Adipocyte (in vitro differentiated cells): ENCODE measurements around the gene ADAMTS9.
A peak's percentile ranks its signal among the peaks of the same experiment; 100 is the strongest.

Experiments
- DNase-seq: peaks from one replicate; pipeline ENCODE4 v3.0.0-alpha.2; 2015; ENCODE audit warnings: low read depth
- H3K27me3 ChIP-seq: replicated peaks from 2 replicates; pipeline ENCODE4 v1.7.0; 2013; ENCODE audit warnings: mild to moderate bottlenecking, low read length, moderate library complexity; ENCODE audit not compliant: control insufficient read depth, insufficient read depth
- H3K36me3 ChIP-seq: 2 replicates; pipeline ENCODE4 v1.7.0; 2013; ENCODE audit warnings: low read length, mild to moderate bottlenecking, moderate library complexity; ENCODE audit not compliant: control insufficient read depth, insufficient read depth, severe bottlenecking
- H3K4me1 ChIP-seq: 2 replicates; pipeline ENCODE4 v1.7.0; 2013; ENCODE audit warnings: mild to moderate bottlenecking, low read length, moderate library complexity; ENCODE audit not compliant: control insufficient read depth, insufficient read depth
- H3K4me3 ChIP-seq: 2 replicates; pipeline ENCODE4 v1.7.0; 2013; ENCODE audit warnings: mild to moderate bottlenecking, low read length, moderate library complexity
- H3K9ac ChIP-seq: 2 replicates; pipeline ENCODE4 v1.7.0; 2013; ENCODE audit warnings: mild to moderate bottlenecking, low read length, moderate library complexity
- H3K9me3 ChIP-seq: 2 replicates; pipeline ENCODE4 v1.7.0; 2013; ENCODE audit warnings: mild to moderate bottlenecking, low read length, moderate library complexity; ENCODE audit not compliant: control insufficient read depth

The ADAMTS9 gene

DNA sequence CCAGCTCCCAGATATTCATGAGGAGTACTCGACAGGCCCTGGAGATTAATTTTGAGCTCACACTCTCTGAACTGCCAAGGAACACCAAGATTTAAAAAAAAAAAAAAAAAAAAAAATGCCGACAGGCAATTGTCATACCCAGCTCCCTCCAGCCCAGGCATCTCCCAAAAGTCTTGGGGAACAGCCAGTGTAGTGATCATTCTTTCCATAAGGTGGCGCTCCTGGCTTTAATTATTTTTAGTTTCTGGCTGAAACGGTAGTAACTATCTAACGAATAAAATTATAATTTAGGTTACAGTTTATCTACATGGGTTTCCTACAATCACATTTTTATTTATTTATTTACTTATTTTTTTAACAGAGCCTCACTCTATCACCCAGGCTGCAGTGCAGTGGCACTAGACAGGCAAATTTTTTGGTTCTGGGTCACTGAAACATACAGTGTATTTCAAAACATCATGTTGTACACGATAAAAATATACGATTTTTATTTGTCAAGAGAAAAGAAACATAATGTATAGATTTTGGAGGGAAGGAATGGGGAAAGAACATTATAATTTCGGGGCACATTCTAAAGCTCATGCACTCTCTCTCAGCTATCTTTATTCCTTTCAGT, 157.3 kb downstream of the ADAMTS9 start:
- no peak overlapping the region for H3K4me3 ChIP-seq
- H3K9ac ChIP-seq, result no peak overlapping the region
- peak; percentile 88 for DNase-seq
- no peaks in the 10 kb centered on the region for H3K9me3 ChIP-seq
- no peaks in the 10 kb centered on the region for H3K27me3 ChIP-seq
- H3K4me1 ChIP-seq, result peaks cover 10% of the 10 kb centered on the region
- H3K36me3 ChIP-seq, result peaks cover 7% of the 10 kb centered on the region

DNA sequence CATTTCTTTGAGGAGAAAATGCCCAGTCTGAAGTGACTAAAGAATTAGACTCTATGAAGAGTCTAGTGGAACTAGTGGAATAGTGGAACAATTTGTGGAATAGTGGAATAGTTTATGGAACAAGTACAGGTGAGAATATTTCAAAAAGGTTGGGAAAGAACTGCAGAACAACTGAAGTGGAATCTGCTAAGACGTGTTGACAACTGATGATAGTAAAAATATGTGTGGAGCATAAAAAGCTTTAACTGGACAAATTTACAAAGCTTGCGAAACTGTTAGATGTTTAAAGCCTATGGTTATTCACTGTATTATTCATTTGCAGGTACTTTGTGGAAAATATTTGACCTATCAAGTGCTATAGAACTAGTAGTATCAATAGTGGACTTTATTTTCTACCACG, 164.5 kb downstream of the ADAMTS9 start:
- no peak overlapping the region for H3K9ac ChIP-seq
- peaks cover 13% of the 10 kb centered on the region for H3K9me3 ChIP-seq
- H3K4me3 ChIP-seq, result no peak overlapping the region
- DNase-seq, result no peak
- H3K27me3 ChIP-seq, result no peaks in the 10 kb centered on the region
- H3K36me3 ChIP-seq, result peaks cover 24% of the 10 kb centered on the region
- peaks cover 8% of the 10 kb centered on the region for H3K4me1 ChIP-seq

DNA sequence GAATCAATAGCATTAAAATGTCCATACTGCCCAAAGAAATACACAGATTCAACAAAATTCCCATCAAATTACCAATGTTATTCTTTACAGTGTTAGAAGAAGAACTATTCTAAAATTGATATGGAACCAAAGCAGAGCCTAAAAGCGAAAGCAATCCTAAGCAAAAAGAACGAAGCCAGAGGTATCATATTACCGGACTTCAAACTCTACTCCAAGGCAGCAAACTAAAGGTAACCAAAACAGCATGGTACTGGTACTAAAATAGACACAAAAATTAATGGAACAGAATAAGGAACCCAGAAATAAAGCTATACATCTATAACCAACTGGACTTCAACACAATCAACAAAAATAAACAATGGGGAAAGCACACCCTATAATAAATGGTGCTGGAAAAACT, 167.5 kb downstream of the ADAMTS9 start:
- no peak overlapping the region for H3K4me3 ChIP-seq
- H3K36me3 ChIP-seq, result peaks cover 29% of the 10 kb centered on the region
- no peaks in the 10 kb centered on the region for H3K27me3 ChIP-seq
- DNase-seq, result peak; percentile 41
- H3K4me1 ChIP-seq, result peaks cover 8% of the 10 kb centered on the region
- H3K9ac ChIP-seq, result no peak overlapping the region
- peaks cover 13% of the 10 kb centered on the region for H3K9me3 ChIP-seq

DNA sequence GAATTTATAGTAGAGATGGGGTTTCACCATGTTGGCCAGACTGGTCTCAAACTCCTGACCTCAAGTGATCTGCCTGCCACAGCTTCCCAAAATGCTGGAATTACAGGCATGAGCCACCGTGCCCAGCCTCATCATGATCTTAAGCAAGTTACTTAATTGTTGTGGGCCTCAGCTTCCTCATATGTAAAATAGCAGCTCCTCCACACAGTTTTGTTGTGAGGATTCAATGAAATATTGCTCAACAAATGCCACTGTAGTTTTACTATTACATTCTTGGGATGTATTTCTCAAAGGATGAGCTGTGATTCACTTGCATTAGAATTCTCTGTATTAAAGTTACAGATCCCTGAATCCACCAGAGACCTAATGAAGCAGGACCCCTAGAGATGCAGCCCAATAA, 168.8 kb downstream of the ADAMTS9 start:
- Histone ChIP-seq H3K9me3 (peaks cover 13% of the 10 kb centered on the region), H3K27me3 (no peaks in the 10 kb centered on the region), H3K4me3 (no peak overlapping the region), H3K36me3 (peaks cover 31% of the 10 kb centered on the region), H3K9ac (no peak overlapping the region), H3K4me1 (peaks cover 8% of the 10 kb centered on the region)
- DNase-seq, result peak; percentile 70

DNA sequence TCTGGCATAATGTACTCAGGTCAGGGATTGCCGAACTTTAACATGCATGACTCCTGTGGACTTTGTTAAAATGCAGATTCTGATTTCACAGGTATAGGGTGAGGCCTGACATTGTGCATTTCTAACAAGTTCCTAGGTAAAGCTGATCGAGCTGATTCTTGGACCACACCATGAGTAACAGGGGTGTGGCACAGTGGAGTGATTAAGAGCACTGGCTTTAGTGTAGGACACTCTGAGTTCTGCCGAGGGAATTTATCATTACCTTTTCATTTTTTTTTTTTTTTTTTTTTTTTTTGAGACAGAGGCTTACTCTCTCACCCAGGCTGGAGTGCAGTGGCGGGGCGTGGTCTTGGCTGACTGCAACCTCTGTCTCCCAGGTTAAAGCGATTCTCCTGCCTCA, 169.3 kb downstream of the ADAMTS9 start:
- no peak for DNase-seq
- H3K27me3 ChIP-seq, result no peaks in the 10 kb centered on the region
- H3K4me3 ChIP-seq, result no peak overlapping the region
- H3K36me3 ChIP-seq, result peaks cover 31% of the 10 kb centered on the region
- H3K9ac ChIP-seq, result no peak overlapping the region
- peaks cover 8% of the 10 kb centered on the region for H3K4me1 ChIP-seq
- peaks cover 9% of the 10 kb centered on the region for H3K9me3 ChIP-seq

DNA sequence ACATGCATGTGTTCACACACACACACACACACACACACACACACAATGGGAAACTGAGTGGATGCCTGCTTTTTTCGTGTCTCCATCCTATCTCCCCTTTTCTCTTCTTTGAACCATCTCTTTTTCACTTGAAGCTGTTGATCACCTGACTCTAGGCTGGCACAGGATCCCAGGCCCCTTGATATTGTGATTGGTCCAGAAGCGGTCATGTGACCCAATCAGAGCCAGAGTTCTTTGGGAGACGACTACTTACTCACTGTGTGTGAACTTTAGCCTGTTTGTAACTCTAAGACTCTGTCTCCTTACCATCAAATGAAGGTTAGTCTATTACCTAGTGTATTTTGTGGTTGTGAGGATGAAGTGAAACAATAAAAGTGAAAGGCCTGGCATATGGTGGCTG, 172.9 kb downstream of the ADAMTS9 start:
- Histone ChIP-seq H3K4me3 (no peak overlapping the region), H3K36me3 (peaks cover 11% of the 10 kb centered on the region), H3K9ac (no peak overlapping the region), H3K4me1 (peaks cover 8% of the 10 kb centered on the region), H3K9me3 (no peaks in the 10 kb centered on the region), H3K27me3 (no peaks in the 10 kb centered on the region)
- no peak for DNase-seq

DNA sequence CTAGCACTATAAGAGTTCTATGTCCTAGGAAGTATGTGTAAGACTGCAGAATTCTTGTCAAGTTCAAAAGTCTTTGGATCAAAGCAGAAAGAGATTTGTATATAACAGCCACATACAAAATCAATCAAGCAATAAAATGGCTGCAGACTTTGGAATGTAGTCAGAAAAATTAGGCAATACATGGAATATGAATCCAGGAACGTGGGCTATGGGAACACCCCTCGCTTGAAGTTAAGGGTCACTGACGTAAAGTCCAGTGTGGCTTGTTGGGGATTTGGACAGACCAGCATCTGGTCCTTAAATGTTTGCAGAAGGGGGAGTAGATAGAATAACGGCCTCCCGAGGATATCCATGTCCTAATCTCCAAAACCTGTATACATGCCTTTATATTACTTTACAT, 178.6 kb downstream of the ADAMTS9 start:
- H3K9me3 ChIP-seq, result no peaks in the 10 kb centered on the region
- H3K4me1 ChIP-seq, result no peaks in the 10 kb centered on the region
- no peaks in the 10 kb centered on the region for H3K27me3 ChIP-seq
- H3K4me3 ChIP-seq, result no peak overlapping the region
- no peaks in the 10 kb centered on the region for H3K36me3 ChIP-seq
- DNase-seq, result peak; percentile 83
- no peak overlapping the region for H3K9ac ChIP-seq

DNA sequence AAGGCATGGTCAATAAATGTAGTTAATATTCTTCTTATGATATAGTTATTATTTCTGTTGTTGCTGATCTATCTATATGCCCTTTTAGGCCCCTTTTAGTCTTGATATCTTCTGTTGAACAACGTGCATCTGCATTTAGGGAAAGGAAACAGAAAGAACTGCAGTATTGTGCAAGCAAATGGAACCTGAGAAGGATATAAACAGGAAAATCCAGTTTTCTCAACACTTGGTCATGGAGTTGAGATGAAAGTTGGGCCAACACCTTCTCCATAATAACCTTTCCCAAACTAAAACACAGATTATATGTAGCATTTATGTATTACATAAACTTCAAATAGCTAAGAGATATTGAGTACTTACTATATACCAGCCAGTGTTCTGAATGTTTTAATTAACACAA, 179.7 kb downstream of the ADAMTS9 start:
- no peaks in the 10 kb centered on the region for H3K36me3 ChIP-seq
- H3K4me1 ChIP-seq, result no peaks in the 10 kb centered on the region
- H3K9ac ChIP-seq, result no peak overlapping the region
- no peaks in the 10 kb centered on the region for H3K27me3 ChIP-seq
- no peaks in the 10 kb centered on the region for H3K9me3 ChIP-seq
- H3K4me3 ChIP-seq, result no peak overlapping the region
- no peak for DNase-seq

DNA sequence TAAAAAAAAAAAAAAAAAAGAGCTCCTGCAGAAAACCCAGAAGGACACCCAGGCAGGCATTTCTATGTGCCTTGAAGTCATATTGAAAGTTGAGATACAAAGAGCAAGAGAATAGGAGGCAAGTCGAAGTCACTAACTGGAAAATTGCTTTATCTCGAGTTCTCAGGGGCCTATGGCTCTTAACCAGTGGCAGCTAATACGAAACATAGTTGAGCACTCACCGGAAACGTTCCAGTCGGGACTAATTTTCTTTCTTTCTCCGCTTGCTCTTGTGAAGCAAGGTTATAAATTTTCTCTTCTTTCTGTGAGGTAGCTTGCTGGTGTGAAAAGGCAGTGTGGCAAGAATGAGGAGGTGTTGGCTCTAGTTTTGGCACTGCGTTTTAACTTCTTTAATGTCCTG, 181.5 kb downstream of the ADAMTS9 start:
- H3K9me3 ChIP-seq, result no peaks in the 10 kb centered on the region
- H3K27me3 ChIP-seq, result no peaks in the 10 kb centered on the region
- H3K4me3 ChIP-seq, result no peak overlapping the region
- H3K4me1 ChIP-seq, result no peaks in the 10 kb centered on the region
- DNase-seq, result no peak
- no peaks in the 10 kb centered on the region for H3K36me3 ChIP-seq
- no peak overlapping the region for H3K9ac ChIP-seq

DNA sequence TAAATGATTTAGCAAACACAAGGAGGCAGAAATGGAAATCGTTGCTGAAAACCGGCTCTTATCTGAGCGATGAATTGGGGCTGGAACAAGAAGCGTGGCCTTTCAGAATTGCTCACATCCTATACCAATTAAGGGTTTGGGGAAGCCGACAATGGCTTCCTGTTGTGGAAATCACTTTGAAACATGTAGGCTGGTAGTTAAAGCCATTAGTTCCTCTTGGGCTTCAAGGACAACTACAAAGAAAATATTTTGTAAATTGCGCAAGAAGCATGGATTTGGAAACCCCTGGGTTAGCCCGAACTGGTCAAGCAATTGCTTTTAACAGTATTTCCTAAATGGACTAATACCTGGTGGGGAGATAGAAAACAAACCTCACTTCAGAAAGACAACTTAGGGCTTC, 182.4 kb downstream of the ADAMTS9 start:
- Histone ChIP-seq H3K4me3 (no peak overlapping the region), H3K9ac (no peak overlapping the region), H3K36me3 (no peaks in the 10 kb centered on the region), H3K9me3 (no peaks in the 10 kb centered on the region), H3K4me1 (no peaks in the 10 kb centered on the region), H3K27me3 (no peaks in the 10 kb centered on the region)
- peak; percentile 46 for DNase-seq

DNA sequence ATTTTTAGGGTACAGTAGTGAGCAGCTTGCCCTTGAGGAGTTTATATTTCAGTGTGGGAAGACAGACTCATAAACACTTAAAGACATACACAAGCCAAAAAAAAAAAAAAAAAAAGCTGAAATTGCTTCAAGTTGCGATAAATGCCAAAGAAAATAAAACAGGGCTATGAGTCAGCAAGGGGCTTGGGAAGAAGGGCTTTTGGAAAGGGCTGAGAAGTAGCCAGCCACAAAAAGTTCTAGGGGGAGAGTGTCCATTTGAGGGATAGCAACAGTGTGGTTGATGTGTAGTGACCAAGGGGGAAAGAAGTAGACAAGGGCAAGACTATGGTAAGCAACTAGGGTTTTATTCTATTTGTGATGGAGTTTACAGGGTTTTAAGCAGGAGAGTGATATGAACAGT, 185.5 kb downstream of the ADAMTS9 start:
- no peaks in the 10 kb centered on the region for H3K36me3 ChIP-seq
- no peak overlapping the region for H3K9ac ChIP-seq
- H3K4me1 ChIP-seq, result no peaks in the 10 kb centered on the region
- DNase-seq, result peak; percentile 65
- no peak overlapping the region for H3K4me3 ChIP-seq
- no peaks in the 10 kb centered on the region for H3K27me3 ChIP-seq
- H3K9me3 ChIP-seq, result no peaks in the 10 kb centered on the region

DNA sequence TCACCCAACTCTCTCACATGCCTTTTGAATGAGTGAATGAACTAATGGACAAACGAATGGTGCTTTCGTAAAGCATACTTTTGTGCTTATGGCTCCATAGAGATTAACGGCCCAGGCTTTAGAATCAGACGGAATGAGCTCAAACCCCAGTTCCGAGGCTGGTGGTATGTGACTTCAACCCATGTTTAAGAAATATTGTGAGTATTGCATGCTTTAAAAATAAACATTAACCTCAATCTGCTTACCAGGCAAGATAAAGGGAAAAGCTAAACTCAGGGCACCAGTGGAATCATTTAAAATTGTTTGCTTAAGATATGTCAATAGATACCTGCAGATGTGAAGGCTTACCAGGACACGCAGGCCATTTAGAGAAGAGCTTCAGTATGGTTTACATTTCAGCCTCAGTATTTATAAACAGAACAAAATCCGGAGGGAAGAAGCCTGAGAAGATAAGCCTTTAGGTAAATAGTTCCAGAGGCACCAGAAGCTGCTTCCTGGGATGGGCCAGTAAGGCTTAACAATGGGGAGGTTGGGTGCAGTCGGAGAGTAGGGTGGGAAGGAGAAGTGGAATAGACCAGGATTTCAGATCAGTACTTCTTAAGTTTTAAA, 186.4 kb downstream of the ADAMTS9 start:
- DNase-seq, result peak; percentile 84
- H3K4me3 ChIP-seq, result no peak overlapping the region

More for the DNA sequence above, 186.4 kb downstream of the ADAMTS9 start:
- Histone ChIP-seq H3K9me3 (no peaks in the 10 kb centered on the region), H3K27me3 (peaks cover 4% of the 10 kb centered on the region), H3K9ac (no peak overlapping the region), H3K36me3 (no peaks in the 10 kb centered on the region), H3K4me1 (no peaks in the 10 kb centered on the region)
